WI38 (cell line): ENCODE results near the gene STK32C.
"Not testable (repeated sequence)": the region's sequence is repeated elsewhere in the genome, so short reads cannot be mapped to it uniquely, and the experiment has no call there.

Experiments
- H3K4me3 ChIP-seq: 2 replicates; pipeline ENCODE4 v1.5.1; 2011; ENCODE audit warnings: low read depth, mild to moderate bottlenecking, control low read depth, low read length
- TF ChIP-seq, protein P1 (sequence below): IDR thresholded peaks from 2 replicates; pipeline ENCODE4 v1.5.1; 2012; ENCODE audit warnings: low read depth, mild to moderate bottlenecking, control low read depth, low read length

Gene STK32C

DNA sequence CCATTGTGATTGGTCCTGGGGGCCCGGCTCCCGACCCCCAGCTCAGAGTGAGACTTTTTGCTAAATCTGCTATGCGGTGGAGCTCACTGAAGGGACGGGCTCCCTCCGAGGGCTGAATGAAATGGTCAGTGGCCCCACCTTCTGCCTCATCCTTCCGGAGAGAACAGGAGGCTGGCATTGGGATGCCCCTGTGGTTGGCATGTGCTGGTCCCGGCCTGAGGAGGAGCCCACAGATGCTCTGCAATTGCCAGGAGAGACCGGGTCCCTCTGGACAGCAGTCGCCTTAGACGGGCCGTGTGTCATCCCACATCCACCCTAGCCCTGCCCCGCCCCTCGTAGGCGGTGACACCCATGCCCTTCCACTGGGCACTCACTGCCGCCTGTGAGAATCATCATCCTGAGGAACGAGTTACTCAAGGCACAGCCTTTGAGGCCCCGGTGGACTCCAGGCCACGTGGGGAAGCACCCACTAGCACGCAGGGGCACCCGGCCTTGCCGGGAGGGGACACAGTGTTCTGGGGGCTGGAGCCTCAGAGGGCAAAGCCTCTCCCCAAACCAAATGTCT lies 142.3 kb downstream of the STK32C start:
- H3K4me3 ChIP-seq = no peak overlapping the region
- TF ChIP-seq, protein P1, sequence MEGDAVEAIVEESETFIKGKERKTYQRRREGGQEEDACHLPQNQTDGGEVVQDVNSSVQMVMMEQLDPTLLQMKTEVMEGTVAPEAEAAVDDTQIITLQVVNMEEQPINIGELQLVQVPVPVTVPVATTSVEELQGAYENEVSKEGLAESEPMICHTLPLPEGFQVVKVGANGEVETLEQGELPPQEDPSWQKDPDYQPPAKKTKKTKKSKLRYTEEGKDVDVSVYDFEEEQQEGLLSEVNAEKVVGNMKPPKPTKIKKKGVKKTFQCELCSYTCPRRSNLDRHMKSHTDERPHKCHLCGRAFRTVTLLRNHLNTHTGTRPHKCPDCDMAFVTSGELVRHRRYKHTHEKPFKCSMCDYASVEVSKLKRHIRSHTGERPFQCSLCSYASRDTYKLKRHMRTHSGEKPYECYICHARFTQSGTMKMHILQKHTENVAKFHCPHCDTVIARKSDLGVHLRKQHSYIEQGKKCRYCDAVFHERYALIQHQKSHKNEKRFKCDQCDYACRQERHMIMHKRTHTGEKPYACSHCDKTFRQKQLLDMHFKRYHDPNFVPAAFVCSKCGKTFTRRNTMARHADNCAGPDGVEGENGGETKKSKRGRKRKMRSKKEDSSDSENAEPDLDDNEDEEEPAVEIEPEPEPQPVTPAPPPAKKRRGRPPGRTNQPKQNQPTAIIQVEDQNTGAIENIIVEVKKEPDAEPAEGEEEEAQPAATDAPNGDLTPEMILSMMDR = no peak

DNA sequence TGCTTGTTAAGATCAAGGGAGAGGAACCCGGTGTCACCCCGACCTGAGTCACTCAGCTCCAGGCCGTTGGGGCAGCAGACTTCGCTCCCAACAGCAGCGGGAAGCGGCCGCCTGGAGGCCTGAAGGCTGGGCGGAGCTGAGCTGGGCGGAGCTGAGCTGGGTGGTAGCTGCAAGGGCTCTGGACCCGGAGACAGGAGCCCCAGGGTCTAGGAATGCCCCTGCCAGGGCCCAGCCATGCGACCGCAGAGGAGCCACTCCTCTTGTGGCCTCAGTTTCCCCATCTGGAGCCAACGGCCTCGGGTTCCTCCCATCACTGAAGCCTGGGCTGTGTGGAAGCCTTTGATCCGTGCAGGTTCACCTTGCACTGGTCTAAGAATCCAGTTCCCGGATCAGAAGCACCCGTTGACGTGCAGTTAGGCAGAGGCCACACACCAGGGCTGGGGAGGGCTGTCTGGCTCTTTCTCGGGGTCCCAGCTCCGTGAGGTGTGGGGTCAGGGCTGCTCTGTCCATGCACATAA lies 142.9 kb downstream of the STK32C start:
- H3K4me3 ChIP-seq = no peak overlapping the region
- TF ChIP-seq, protein P1 = no peak

DNA sequence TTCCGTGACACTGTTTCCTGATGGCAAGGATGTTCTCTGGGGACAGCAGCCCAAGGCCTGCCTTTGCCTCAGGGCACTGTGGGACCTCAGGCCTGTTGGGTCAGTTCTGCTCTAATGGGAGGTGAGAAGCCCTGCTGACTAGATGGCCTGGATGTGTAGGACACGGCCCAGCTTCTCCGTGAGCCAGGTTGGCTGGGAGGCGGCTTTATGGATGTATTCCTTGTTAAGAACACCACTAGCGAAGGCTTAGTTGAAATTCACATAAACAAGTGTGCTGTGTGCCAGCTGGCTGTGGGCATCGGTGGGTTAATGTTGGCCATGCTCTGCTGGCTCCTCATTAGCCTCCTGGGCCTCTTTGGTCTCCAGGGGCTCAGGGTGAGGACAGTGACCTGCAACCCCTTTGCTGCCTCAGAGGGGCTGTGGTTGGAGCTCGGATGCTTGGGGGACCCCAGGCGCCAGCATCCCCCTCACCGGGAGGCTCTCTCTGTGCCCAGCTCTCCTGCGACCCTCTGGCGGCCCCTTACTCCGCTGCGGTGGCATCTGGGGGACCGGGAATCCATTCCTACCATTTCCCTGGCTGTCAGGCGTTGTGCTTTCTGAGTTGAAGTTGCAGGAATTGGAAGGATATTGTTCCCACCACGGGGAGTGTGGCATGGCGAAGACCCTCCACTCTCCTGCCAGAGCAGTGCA lies 143.8 kb downstream of the STK32C start:
- TF ChIP-seq, protein P1 = no peak
- no peak overlapping the region for H3K4me3 ChIP-seq

DNA sequence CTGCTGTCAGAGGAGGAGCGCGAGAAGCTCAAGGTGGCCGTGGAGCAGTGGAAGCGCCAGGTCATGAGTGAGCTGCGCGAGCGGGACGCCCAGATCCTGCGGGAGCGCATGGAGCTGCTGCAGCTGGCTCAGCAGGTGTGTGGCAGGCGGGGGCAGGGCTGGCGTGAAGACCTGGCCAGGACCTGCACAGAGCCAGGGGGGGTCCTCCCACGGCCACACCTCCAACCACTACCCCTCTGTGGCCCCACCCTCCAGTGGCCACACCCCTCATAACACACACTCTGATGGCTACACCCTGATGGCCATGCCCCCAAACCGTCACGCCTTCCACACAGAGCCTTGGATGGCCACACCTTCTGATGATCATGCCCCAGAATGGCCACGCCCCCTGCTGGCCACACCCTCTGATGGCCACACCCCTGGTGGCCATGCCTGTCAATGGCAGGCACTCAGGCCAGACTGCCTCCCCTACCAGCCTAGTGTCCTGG lies 144.4 kb downstream of the STK32C start:
- H3K4me3 ChIP-seq = no peak overlapping the region
- TF ChIP-seq, protein P1 = no peak

DNA sequence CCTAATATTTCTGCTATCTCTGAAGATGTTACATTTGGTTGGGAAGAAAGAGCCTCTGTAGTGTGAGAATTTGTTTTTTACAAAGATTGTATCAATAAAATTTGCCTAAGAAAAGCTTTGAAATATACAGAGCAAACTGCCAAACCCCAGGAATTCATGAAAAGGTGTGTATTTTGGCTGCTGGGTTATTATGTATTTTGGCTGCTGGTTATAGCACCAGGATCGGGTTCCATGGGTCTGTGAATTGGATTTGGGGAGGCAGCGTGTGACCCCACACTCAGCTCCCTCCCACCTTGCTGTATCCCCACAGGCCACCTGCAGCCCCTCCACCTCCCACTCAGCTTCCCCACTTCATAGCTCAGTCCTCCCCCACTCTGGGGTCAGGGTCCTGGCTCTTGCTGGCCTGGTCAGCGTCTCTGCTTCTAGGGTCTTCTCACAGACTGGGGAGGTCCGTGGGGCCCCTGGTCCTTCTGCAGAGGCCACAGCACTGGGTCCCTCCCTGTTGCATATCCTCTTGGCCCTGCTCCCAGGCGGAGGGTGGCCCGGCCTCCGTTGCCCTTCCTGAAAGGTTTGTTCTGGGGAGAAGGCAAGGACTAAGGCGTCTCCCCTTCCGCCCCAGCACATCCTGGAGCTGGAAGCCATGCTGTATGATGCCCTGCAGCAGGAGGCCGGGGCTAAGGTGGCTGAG lies 145.0 kb downstream of the STK32C start:
- TF ChIP-seq, protein P1 = no peak
- H3K4me3 ChIP-seq = no peak overlapping the region

DNA sequence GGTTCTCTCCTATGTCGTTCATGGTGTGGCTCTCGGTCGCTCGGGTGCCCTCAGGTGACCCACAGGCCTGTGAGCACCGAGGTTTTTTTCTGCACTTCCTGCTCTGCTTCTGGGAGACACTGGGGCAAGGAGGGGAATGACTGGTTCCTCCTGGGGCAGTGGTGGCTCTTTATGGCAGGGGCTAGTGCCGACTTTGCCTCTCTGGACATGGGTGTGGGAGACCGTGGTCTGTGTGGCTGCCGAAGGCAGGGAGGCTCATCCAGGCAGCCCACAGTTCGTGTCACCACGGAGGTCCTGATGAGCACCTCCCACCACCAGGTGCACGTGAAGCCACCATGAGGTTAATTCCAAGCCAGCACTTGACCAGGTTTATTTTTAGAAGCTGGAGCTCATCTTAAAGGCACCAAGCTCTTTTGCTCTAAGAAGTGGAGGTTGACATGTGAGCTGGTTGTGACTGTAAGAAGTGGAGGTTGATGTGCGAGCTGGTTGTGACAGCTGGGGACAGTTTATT lies 145.7 kb downstream of the STK32C start:
- H3K4me3 ChIP-seq = no peak overlapping the region
- TF ChIP-seq, protein P1 = no peak

DNA sequence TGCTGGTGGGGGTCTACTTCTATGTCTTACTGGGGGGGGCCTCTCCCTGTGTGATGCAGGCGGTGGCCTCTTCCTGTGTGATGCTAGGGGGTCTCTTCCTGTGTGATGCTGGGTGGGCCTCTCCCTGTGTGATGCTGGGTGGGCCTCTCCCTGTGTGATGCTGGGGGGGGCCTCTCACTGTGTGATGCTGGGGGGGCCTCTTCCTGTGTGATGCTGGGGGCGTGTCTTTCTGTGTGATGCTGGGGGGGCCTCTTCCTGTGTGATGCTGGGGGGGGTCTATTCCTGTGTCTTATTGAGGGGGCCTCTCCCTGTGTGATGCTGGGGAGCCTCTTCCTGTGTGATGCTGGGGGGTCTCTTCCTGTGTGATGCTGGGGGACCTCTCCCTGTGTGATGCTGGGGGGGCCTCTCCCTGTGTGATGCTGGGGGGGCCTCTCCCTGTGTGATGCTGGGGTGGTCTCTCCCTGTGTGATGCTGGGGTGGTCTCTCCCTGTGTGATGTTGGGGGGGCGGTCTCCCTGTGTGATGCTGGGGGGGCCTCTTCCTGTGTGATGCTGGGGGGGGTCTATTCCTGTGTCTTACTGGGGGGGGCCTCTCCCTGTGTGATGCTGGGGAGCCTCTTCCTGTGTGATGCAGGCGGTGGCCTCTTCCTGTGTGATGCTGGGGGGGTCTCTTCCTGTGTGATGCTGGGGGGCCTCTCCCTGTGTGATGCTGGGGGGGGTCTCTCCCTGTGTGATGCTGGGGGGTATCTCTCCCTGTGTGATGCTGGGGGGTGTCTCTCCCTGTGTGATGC lies 146.7 kb downstream of the STK32C start:
- not testable (repeated sequence) for H3K4me3 ChIP-seq

DNA sequence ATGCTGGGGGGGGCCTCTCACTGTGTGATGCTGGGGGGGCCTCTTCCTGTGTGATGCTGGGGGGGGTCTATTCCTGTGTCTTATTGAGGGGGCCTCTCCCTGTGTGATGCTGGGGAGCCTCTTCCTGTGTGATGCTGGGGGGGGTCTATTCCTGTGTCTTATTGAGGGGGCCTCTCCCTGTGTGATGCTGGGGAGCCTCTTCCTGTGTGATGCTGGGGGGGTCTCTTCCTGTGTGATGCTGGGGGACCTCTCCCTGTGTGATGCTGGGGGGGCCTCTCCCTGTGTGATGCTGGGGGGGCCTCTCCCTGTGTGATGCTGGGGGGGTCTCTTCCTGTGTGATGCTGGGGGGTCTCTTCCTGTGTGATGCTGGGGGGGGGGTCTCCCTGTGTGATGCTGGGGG lies 147.5 kb downstream of the STK32C start:
- H3K4me3 ChIP-seq = not testable (repeated sequence)

DNA sequence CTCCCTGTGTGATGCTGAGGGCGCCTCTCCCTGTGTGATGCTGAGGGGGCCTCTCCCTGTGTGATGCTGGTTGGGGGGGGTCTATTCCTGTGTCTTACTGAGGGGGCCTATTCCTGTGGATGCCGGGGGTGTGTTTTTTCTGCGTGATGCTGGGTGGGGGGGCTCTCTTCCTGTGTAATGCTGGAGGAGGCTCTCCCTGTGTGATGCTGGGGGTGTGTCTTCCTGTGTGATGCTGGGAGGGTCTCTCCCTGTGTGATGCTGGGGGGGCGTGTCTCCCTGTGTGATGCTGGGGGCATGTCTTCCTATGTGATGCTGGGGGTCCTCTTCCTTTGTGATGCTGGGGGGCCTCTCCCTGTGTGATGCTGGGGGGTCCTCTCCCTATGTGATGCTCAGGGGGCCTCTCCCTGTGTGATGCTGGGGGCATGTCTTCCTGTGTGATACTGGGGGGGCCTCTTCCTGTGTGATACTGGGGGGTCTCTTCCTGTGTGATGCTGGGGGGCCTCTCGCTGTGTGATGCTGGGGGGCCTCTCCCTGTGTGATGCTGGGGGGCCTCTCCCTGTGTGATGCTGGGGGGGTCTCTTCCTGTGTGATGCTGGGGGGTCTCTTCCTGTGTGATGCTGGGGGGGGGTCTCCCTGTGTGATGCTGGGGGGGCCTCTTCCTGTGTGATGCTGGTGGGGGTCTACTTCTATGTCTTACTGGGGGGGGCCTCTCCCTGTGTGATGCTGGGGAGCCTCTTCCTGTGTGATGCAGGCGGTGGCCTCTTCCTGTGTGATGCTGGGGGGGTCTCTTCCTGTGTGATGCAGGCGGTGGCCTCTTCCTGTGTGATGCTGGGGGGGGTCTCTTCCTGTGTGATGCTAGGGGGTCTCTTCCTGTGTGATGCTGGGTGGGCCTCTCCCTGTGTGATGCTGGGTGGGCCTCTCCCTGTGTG lies 148.2 kb downstream of the STK32C start:
- not testable (repeated sequence) for H3K4me3 ChIP-seq
